PC-9 (cell line): ENCODE data around the gene CR1.
"Not testable (repeated sequence)": the region's sequence is repeated elsewhere in the genome, so short reads cannot be mapped to it uniquely, and the experiment has no call there.

Experiments used
- CTCF ChIP-seq: fragments of 200-600 bp; sonication (generic); conservative IDR thresholded peaks from 2 replicates; pipeline ENCODE4 v1.6.1; 2017; ENCODE audit warnings: mixed run types, antibody characterized with exemption, mild to moderate bottlenecking, moderate library complexity
- EZH2 ChIP-seq: fragments of 200-600 bp; sonication (generic); IDR thresholded peaks from 2 replicates; pipeline ENCODE4 v1.8.0; 2017; ENCODE audit warnings: antibody characterized with exemption, low read depth

GRCh38 chr1:207634293-207634692, 138.3 kb downstream of the CR1 start:
- not testable (repeated sequence) for TF ChIP-seq CTCF, EZH2
